ENCODE data around the gene PLEKHF1.

- no peak for TF ChIP-seq CTCF (IDR thresholded peaks at IDR 0.05)
- TF ChIP-seq POLR2A (IDR thresholded peaks at IDR 0.05): no peak
- TF ChIP-seq POLR2AphosphoS5 (IDR thresholded peaks at IDR 0.05): no peak
- no peak for TF ChIP-seq EP300 (IDR thresholded peaks at IDR 0.05; ENCODE audit: low read depth)
Measured at GRCh38 chr19:29655648-29656335, 9.5 kb upstream of the PLEKHF1 start.
